G401.6 (cell line): ENCODE data around the gene DHRS13.
"Not testable (repeated sequence)": the region's sequence is repeated elsewhere in the genome, so short reads cannot be mapped to it uniquely, and the experiment has no call there.

ENCODE experiments used
- FAIRE-seq: peaks from 2 replicates; lab custom pipeline; 2012; peaks lifted over from hg19 to GRCh38; lab: Jason Lieb, UNC

DHRS13 gene

DNA sequence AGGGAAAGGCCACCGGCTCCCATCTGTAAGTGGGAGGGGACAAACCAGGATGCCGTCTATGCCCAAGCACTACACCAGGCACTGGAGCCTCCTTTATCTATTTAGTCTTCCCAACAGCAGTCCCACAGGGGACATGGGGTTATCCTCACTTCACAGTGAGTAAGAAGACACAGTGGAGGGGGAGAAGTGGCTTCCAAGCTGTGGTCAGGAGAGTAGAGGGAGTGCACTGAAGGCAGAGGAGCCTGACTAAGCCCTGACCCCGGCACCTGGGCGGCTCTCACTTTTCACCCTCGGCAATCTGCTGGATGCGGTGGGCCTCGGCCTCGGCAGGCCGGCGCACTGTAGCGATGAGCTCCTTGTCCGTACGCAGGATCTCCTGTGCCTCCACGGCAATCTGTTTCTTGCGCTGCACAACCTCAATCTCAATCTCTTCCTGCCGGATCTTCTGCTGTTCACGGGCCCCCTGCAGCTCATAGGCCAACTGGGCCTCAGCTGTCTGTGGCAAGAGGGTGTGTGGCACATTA lies 21.3 kb downstream of the DHRS13 start:
- FAIRE-seq: no peak

DNA sequence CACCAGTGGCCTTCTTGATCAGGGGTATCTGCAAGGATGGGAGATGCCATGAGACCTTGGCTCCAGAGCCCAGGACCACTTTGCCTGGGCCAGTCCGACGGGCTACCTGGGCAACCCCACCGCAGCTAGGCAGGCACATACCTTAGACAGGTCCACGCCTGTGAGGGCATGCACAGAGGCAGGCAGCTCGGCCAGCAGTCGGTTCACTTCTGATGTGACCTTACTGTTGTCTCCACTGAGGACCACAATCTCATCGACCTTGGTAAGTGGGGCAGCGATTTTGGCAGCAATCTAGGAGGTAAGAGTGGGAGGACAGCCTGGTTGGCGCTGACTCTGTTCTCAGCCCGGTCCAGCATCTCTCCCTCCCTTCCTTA lies 22.3 kb downstream of the DHRS13 start:
- no peak for FAIRE-seq

DNA sequence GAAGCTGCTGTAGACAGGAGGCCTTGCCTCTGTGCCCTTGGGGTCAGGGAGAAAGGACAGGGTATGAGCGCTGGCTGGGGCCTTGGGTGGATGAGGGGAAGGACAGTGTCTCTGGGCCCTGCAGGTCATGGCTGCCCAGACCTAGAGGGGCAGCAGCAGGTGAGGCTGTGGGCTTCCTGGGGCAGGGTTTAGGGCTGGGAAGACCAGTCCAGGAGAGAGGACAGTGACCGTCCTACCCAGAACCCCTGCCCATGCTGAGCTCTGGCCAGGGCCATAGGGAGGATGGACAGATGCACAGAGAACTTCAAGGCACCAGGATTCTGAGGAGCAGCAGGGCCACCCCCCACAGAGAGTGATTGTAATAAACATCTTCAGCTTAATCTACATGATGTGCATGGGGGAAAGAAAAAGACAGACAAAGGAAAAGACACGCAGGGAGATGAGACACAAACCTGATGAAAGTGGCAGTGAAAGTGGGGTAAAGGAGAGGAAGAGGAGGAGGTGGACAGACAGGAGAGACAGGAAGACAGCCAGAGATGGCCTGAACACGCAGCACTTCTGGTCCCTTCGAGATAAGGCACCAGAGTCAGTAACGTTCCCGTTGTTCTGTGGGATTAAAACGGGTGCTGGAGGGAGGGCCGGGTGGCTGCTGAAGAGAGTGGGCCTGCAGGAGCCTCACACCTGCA lies 22.9 kb downstream of the DHRS13 start:
- FAIRE-seq: no peak

DNA sequence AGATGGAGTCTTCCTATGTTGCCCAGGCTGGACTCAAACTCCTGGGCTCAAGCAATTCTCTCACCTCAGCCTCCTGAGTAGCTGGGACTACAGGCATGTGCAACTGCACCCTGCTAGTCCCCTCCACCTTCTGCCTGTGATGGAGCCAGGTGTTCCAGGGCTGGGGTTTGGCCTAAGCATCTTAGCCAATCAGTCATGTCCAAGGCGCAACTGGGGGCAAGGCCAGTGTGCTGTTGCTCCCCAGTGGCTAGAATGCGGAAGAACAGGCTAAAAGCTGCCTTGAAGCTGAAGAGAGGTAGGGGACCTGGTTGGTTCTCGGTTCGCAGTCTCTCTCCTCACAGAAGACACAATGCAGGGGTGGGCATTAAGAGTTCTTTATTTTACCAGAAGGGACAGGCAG lies 23.9 kb downstream of the DHRS13 start:
- peak; percentile 63 for FAIRE-seq

DNA sequence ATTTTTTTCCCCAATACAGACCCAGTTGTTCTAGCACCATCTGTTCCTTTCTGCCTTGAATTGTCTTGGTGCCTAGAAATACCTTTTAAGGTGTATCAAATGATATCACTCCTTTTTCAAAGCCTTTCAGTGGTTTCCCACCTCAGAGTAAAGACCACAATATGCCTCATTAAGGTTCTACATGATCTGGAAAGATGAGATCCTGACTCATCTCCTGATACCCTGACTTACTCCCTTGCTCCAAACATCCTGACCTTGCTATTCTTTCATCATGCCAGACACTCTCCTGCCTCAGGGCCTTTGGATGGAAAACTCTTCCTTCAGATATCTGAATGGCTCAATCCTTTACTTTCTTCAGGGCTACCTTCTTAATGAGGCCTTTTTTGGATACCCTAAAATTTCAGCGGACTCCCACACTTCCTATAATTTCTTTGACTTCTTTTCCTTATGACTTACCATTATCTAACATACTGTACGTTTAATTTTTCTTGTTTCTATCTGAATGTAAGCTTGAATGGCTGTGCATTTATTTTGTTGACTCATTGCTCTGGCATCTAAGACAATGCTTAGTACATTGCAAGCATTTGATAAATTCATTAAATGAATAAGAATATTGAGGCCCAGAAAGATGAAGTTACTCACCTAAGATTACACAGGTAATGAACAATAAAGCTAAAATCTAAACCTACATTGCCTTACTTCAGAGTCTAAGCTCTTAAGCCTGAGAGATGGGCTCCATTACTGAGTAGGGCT lies 24.5 kb downstream of the DHRS13 start:
- no peak for FAIRE-seq

DNA sequence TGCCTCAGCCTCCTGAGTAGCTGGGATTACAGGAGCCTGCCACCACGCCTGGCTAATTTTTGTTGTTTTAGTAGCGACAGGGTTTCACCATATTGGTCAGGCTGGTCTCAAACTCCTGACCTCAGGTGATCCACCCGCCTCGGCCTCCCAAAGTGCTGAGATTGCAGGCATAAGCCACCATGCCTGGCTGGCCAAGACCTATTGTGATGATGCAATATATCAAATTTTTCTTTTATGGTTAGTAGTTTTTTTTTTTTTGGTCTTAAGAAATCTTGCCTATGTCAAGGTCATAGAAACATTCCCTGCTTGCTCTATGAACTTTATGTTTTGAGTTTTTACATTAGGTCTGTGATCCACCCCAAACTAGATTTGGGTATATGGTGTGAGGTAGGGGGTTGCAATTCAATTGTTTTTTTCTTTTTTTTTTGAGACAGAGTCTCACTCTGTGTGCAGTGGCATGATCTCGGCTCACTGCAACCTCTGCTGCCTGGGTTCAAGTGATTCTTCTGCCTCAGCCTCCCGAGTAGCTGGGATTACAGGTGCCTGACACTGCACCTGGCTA lies 25.6 kb downstream of the DHRS13 start:
- not testable (repeated sequence) for FAIRE-seq

DNA sequence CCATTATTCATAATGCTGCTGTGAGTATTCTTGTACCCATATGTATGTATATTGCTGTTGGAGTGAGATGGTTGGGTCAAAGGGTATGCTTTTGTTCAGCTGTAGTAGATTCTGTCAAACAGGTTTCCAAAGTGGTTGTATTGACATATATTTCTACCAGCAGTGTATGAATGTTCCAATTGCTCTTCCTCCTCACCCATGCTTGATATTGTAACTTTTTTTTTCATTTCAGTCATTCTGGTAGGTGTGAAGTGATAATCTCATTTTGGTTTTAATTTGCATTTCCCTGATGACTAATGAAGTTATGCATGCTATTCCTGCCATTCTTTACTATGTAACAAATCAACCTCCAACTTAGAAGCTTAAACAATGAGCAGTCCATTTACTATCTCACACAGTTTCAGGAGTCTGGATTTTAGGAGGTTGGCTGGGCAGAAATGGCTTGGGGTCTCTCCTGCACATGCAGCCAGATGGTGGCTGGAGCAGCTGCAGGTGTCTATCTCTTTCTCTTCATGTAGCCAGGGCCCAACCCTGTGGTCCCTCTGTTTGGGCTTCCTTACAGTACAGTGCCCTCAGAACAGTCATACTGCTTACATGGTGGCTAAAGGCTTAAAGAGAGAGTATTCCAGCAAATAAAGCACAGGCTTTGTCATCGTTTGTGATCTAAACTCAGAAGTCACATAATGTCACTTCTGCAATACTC lies 26.9 kb downstream of the DHRS13 start:
- no peak for FAIRE-seq

DNA sequence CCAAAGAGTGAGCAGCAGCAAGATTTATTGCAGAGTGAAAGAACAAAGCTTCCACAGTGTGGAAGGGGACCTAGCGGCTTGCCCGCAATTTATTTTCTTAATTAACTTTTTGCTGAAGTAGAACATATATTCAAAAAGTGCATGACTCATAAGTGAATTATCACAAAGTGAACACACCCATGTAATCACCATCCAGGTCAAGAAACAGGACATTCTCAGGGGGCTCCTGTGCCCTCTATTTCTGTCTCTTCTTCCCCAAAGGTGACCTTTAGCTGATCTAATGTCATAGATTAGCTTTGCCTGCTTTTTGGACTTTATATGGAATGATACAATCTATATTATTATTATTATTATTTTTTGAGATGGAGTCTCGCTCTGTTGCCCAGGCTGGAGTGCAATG lies 28.1 kb downstream of the DHRS13 start:
- no peak for FAIRE-seq

DNA sequence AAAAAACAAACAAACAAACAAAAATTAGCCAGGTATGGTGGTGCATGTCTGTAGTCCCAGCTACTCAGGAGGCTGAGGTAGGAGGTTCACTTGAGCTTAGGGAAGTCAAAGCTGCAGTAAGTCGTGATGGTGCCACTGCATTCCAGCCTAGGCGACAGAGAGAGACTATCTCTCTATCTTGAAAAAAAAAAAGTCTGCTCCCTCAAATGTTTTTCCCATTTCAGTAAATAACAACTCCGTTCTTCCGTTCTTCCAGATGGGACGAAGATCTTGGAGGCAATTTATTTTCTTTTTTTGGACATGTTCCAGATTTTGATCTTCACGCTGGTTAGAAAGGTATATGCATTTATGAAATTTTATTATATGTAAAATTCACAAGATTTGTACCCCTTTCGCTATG lies 29.0 kb downstream of the DHRS13 start:
- FAIRE-seq: no peak

DNA sequence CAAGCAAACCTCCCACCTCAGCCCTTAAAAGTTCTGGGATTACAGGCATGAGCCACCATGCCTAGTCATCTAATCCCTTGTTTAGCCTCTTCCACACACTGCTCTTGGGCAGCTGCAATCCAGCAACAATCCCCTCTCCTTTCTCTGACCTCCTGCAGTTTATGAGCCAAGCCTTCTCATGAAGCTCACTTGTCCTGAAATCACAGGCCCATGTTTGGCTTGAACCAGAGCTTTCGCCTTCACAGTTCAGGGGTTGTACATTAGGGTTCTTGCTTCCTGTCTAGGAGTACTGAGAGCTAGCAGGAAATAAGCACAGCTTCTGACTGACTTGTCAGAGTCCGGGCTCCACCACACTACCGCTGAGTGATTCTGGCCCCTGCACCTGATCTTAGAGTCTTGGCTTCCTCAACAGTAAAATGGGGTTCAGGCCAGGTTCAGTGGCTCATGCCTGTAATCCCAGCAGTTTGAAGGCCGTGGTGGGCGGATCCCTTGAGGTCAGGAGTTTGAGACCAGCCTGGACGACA lies 31.8 kb downstream of the DHRS13 start:
- no peak for FAIRE-seq

DNA sequence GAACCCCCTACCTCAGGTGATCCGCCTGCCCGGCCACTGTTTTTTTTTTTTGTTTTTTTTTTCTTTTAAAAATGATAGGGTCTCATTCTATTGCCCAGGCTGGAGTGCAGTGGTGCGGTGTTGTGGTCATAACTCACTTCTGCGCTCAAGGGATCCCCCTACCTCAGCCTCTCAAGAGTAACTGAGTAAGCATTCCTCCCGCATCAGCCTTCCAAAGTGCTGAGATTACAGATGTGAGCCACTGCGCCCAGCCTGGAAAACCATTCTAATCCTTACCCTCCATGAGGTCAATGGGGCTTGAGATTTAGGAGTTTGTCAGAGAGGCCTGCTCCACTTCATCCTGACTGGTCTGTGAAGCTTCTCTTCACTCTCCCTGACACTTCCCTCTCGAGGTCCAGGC lies 35.6 kb downstream of the DHRS13 start:
- FAIRE-seq: no peak

DNA sequence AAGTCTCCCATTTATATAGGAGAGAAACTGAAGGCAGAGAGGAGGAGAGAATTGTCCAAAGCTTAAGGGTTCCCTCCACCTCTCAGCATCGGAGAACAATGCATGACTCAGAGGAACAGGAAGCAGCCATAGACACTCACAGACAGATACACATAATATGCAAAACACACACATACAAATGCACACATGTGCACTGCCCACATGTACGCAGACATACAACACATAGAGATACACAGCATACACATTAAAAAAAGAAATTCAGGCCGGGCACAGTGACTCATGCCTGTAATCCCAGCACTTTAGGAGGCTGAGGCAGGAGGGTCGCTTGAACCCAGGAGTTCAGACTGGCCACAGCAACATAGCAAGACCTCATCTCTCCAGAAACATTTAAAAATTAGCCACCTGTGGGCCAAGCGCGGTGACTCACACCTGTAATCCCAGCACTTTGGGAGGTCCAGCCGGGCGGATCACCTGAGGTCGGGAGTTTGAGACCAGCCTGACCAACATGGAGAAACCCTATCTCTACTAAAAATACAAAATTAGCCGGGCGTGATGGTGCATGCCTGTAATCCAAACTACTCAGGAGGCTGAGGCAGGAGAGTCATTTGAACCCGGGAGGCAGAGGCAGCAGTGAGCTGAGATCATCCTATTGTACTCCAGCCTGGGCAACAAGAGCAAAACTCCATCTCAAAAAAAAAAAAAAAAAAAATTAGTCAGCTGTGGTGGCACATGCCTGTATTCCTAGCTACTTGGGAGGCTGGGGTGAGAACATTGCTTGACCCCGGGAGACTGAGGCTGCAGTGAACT lies 36.7 kb downstream of the DHRS13 start:
- no peak for FAIRE-seq

DNA sequence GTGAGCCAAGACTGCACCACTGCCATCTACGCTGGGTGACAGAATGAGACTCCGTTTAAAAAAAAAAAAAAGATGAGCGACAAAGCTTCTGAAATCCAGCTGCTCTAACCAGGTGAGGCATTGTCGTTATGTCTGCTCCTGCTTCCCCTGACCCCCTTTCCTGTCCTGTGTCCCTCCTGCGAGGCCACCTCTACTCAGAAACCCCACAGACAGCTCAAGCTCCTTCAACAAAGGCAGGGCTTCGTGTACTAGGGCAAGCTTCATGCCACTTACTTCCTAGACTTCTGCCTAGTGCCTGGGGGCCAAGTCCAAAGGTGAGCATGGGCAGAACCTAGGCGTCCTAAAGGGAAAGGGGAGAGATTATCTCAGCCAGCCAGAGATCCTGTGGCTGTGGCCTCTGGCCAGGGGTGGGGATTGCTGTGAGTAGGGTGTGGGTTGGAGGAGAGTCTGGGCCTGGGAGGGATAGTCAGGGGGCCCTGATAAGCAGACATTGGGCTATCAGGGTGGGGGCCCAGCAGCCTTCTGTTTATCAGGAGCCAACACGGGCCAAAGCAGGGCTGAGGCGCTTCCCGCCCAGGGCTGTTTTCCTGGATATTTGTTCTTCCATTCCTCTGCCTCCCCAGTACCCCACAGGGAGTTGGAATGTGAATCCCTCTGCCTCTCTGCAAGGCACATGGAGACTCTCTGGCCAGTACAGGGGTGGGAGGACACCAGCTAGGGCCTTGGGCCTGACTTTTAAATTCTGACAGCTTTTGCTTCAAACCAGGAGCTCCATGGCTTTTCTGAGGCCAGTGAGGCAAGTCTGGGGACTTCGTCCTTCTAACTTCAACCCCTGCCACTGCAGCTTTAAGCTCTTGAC lies 37.7 kb downstream of the DHRS13 start:
- no peak for FAIRE-seq

DNA sequence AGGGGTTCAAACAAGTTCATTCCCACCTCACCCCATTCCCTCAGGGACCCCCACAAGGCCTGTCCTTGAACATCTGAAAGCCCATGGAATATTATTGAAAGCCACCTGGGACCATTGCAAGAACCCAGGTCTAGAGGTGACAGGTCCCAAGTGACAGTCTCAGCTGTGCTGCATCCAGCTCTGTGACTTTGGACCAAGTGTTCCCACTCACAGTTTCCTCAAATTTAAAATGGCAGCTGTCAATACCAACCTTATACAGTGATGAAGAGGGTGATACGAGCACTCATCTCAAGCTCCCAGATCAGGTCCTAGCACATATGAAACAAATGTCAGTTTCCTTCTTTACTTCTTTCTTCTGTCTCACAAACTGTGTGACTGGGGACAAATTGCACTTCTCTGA lies 38.9 kb downstream of the DHRS13 start:
- FAIRE-seq: no peak

DNA sequence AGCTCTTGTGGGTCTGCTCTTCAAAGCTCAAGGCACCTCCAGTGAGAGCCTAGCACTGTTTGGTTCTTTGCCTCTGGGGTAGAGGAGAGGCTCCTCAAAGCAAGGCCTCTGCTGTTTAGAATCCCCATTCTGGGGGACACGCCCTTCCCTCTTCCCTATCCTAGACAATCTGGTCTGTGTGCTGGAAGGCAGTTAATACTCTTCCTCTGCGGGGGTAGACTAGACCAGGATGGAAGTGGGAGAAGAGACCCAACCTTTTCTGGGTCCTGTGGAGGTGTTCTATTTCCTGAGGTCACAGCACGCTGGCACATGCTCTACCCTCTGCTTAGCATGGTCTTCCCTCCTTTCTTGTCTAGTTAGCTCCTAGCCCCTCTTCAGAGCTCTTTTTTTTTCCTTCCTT lies 40.3 kb downstream of the DHRS13 start:
- FAIRE-seq: no peak

DNA sequence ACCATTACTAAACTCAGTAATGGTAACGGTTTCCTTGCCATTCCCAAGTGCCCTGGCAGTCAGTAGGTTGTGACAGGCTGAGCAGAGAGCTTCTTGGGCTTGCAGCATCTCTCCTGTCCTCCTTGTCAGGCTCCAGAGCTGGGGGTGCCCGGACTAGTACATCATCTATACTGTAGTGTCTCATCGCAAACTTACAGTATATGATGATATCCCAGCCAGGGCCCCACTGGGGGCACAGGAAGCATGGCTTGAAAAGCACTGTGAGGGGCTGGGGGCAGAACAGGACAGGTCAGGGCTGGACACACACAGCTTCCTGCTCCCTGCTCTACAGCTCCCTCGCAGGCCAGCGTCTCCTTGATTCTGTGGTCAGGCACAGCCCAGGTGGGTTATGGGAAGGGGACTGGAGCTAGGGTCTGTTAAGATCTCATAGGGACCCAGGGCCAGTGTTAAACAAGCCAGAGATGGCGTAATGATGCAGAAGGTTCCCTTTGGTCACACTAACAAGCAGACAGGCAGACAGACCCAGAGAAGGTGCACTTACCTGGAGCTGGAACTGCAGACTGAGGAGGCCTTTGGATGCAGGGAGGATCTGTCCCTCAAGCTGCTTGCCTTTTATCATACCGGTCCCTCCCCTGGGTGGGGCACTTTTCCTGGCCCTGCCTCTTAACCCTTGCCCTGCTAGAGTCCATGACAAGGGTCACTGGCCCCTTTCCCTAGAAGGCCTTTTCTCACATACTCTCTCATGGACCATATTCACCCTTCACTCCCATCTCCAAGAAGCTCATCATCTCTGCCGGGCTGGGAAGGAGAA lies 41.3 kb downstream of the DHRS13 start:
- FAIRE-seq: no peak

DNA sequence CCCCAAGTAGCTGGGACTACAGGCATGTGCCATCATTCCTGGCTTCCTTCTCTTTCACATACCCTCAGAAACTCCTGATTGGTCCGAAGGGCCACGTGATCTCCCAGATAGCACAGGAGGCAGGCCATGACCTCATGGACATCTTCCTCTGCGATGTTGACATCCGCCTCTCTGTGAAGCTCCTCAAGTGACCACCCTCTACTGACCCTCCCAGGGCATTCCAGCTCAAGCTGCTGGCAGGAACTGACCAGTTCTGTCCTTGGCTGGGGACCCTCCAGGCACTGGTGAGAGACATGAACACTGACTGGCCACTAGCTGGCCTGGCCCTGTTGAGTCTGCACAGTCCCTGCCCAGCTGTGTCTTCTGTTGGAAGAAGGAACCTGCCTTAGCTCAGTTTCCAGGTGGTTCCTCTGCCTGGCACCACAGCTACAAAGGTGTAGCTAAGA lies 42.5 kb downstream of the DHRS13 start:
- FAIRE-seq: no peak

DNA sequence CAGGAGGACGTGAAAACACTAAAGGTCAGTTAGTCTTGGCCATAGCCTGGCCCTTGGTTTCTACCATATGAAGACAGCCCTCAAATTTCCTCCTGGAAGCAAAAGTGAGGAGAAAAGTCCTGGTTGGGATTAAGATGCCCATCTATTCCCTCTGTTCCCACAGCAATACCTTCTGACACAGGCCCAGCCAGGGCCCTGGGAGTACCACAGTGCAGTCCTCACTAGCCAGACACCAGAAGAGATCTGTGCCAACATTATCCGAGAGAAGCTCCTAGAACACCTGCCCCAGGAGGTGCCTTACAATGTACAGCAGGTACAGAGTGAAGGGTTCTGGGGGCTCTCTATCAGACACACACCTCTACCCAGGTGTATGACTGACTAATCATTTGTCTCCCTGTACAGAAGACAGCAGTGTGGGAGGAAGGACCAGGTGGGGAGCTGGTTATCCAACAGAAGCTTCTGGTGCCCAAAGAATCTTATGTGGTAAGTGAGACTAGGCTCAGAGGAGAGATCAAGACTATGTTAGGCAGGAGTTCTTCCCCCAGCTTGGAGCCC lies 44.0 kb downstream of the DHRS13 start:
- no peak for FAIRE-seq
